Heart left ventricle (tissue), 16 donors: ENCODE results near the gene RPS23. TPM values are rescaled to one million over a fixed set of nuclear protein-coding genes. Genes with fewer than 3 reads are reported as not detected.
A peak's percentile ranks its signal among the peaks of the same experiment; 100 is the strongest.
"Not testable (repeated sequence)": the region's sequence is repeated elsewhere in the genome, so short reads cannot be mapped to it uniquely, and the experiment has no call there.

Experiments
- ATAC-seq, 4 donors: fragments of 200-7000 bp; cut with Tn5 transposase; one replicate each; pipeline ENCODE4 v1.9.1; 2020 to 2022; ENCODE audit warnings: moderate library complexity in 4 of 4, mild to moderate bottlenecking in 3 of 4, moderate number of reproducible peaks in 1 of 4
- DNase-seq, 5 donors: peaks; one replicate each; pipeline ENCODE4 v3.0.0-alpha.2; 2020
- H3K27ac ChIP-seq, 12 donors: fragments of 200-600 bp; sonication (generic) in 4 of 12; one replicate each; pipeline versions ENCODE4 v1.5.0 to v1.8.0; 2016 to 2022; ENCODE audit warnings: mild to moderate bottlenecking in 2 of 12
- H3K27me3 ChIP-seq, 9 donors: fragments of 200-600 bp; sonication (generic) in 2 of 9; one replicate each; pipeline versions ENCODE4 v1.5.1 to v1.8.0; 2016 to 2022; ENCODE audit warnings: mild to moderate bottlenecking in 3 of 9
- H3K36me3 ChIP-seq, 9 donors: fragments of 200-600 bp; sonication (generic) in 2 of 9; one replicate each; pipeline versions ENCODE4 v1.5.0 to v1.8.0; 2018 to 2022; ENCODE audit warnings: mild to moderate bottlenecking in 2 of 9
- H3K4me1 ChIP-seq, 12 donors: fragments of 200-600 bp; sonication (generic) in 4 of 12; one replicate each; pipeline versions ENCODE4 v1.5.0 to v1.8.0; 2016 to 2022; ENCODE audit warnings: mild to moderate bottlenecking in 3 of 12
- H3K4me3 ChIP-seq, 12 donors: fragments of 200-600 bp; sonication (generic) in 4 of 12; one replicate each; pipeline versions ENCODE4 v1.5.0 to v1.8.0; 2017 to 2022; ENCODE audit warnings: mild to moderate bottlenecking in 9 of 12, moderate library complexity in 4 of 12
- H3K9me3 ChIP-seq, 12 donors: fragments of 200-600 bp; sonication (generic) in 4 of 12; one replicate each; pipeline versions ENCODE4 v1.5.0 to v1.8.0; 2016 to 2022; ENCODE audit warnings: mild to moderate bottlenecking in 1 of 12
- POLR2A ChIP-seq, 2 donors: fragments of 450-650 bp; IDR thresholded peaks; one replicate each; pipeline ENCODE4 v1.6.1; 2017; ENCODE audit warnings: antibody characterized with exemption in 2 of 2, mild to moderate bottlenecking in 2 of 2, moderate library complexity in 2 of 2
- WGBS, 4 donors: extraction: QIAGEN DNeasy Blood & Tissue Kit in 2 of 4; methylation state at CpG; one replicate each; pipeline versions ENCODE4 v1.1.5 to v1.1.7; 2013 to 2018; 5-methylcytosine and 5-hydroxymethylcytosine counted together
- intact Hi-C, 10 donors: fragments of 100-400 bp; cut with DNase I; formaldehyde crosslinking; loops; one replicate each; pipeline versions ENCODE4 v1.11.1 to v1.14.2; 2022
- polyA plus RNA-seq, 2 donors: library from polyadenylated mRNA; stranded (reverse); fragments of 200-250 nt; gene quantifications; one replicate each; pipeline ENCODE4 v1.2.3, GENCODE V29; 2013
- total RNA-seq, 9 donors: library from RNA; depleted of rRNA in 2 of 9; stranded (reverse); fragments of >200 nt in 2 of 9; fragmentation: NEBNext Ultra II Directional in 3 of 9; extraction: Animal tissue kit (Norgen Biotek cat#: 25700) in 3 of 9; gene quantifications; one replicate each; pipeline versions ENCODE4 v1.1.0 to v1.2.4, GENCODE V29; 2016 to 2023
- TF ChIP-seq, protein P1 (sequence below), 12 donors: fragments of 200-600 bp; sonication (generic) in 4 of 12; IDR thresholded peaks; one replicate each; pipeline versions ENCODE4 v1.5.0 to v1.8.0; 2018 to 2022; ENCODE audit warnings: antibody characterized with exemption in 12 of 12, mild to moderate bottlenecking in 5 of 12
- donor health status: ischemic (EF 13 %, LVEDD 7.1; RV severe dilation, severe dysfunction).
- donor health status: healthy with polysubstance abuse.
- donor health status: DM: no; HTN: yes; CAD: no.
- donor health status: DM: no; HTN: no; CAD: no.
- donor health status: ischemic (EF 25% LVEDD 6.9; RV normal size, moderate dysfunction).
- donor health status: ischemic (EF 25% LVEDD 5.7; RV mildly dilated, moderate dysfunction).
- donor health status: healthy.
- donor health status: DM: yes; HTN: yes; CAD: no.
- donor health status: ischemic (EF 35%, LVEDD 5.7; RV mildly dilated, moderate dysfunction).
- donor health status: nonischemic (EF 11% LVEDD 7.7; RV severe dilation, severe dysfunction).
- donor health status: DM: yes; HTN: yes; CAD: no.
- donor health status: PGD.
- donor health status: ischemic (EF 29% LVEDD 5.4; RV normal size, mild dysfunction).
- donor health status: nonischemic (EF 23%, LVEDD 6.1; RV moderate dilation, normal function).

RPS23 gene
- total and polyA plus RNA-seq, 11 donors = 969 to 2,612 (median 1,298) TPM

DNA sequence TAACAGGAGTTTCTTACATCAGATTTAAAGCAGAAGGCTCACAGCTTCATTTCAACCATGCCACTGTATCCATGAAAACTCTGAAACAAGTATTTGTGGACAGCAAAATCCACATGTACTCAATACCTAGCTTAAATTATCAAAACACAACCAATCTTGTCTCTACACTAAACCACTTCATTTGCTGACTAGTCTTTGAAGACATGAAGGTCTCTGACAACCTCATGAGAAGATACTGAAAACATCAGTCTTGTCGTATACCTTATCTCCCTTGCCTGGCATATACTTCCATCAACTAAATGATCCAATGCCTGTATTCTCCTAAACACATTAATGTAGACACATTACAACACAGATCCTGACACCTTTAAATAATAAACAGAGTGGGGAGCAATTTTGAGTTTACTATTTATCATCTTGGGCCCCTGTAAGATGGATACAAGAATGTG lies 2.9 kb downstream of the RPS23 start:
- WGBS, 4 donors = 48 to 68% (median 56%) methylated on average over 1 of the region's 1 CpG
- Histone ChIP-seq H3K36me3 (peaks cover 5 to 44% (median 32%) of the 10 kb centered on the region in 9 donors), H3K27me3 (no peaks in the 10 kb centered on the region), H3K27ac (no peak overlapping the region), H3K4me1 (peaks cover 0 to 28% (median 14%) of the 10 kb centered on the region in 12 donors), H3K4me3 (no peak overlapping the region), H3K9me3 (no peaks in the 10 kb centered on the region)
- intact Hi-C loops = loop anchor here in 1 of 10 donors (5.0 kb wide), 1 partner anchor 303 kb away; the partner anchor contains the start of gene ATG10
- ATAC-seq (no peak), DNase-seq (no peak)
- TF ChIP-seq POLR2A (IDR thresholded peaks at IDR 0.05) = no peak
- TF ChIP-seq, protein P1, sequence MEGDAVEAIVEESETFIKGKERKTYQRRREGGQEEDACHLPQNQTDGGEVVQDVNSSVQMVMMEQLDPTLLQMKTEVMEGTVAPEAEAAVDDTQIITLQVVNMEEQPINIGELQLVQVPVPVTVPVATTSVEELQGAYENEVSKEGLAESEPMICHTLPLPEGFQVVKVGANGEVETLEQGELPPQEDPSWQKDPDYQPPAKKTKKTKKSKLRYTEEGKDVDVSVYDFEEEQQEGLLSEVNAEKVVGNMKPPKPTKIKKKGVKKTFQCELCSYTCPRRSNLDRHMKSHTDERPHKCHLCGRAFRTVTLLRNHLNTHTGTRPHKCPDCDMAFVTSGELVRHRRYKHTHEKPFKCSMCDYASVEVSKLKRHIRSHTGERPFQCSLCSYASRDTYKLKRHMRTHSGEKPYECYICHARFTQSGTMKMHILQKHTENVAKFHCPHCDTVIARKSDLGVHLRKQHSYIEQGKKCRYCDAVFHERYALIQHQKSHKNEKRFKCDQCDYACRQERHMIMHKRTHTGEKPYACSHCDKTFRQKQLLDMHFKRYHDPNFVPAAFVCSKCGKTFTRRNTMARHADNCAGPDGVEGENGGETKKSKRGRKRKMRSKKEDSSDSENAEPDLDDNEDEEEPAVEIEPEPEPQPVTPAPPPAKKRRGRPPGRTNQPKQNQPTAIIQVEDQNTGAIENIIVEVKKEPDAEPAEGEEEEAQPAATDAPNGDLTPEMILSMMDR (IDR thresholded peaks at IDR 0.05) = no peak

DNA sequence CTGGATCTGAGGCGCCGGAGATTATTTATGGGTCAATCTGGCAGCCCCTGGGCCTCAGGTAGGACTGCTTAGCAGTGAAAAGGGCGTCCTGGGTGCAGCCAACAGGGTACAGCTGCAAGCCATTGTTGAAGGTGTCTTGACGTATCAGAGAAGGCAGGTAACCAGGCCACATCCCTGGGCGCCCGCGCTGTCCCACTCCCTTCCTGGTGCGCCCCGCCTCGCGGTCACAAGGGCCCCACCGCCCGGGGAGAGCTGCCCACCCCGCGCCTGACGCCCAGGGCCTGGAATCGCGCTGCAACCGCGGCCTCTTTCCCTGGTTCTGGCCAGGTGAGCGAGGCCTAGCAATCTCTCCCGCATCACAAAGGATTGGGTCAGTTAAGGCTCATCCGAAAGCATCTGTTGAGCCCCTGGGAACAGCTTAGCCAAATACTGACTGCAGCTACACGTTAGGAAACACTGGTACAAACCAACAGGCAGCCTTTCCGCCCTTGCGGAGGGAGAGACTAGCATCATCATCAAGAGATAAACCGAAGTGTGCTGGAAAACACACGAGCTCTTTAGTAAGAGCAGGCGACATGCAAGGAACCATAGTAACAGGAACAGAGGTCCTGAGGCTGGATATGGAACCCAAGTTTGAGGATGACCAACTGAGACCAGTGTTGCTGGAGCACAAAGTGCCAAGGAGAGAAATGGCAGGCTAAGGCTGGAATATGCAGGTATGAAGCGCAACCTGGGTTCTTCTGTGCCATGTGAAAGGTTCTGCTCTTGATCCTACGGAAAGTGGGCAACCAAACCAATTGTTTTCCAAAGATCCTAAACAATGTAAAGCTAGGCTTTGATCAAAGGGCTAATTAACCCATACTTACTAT lies 3.6 kb downstream of the RPS23 start:
- DNase-seq (peak in 1 of 5 donors; percentile 47), ATAC-seq (no peak)
- intact Hi-C loops = loop anchor here in 1 of 10 donors (5.0 kb wide), 1 partner anchor 302 kb away; the partner anchor contains the start of gene ATG10
- no peaks in the 10 kb centered on the region for H3K9me3 ChIP-seq
- H3K36me3 ChIP-seq = peaks cover 5 to 44% (median 32%) of the 10 kb centered on the region in 9 donors
- peak overlapping the region in 1 of 12 donors; percentile 4 for H3K27ac ChIP-seq
- 79 to 83% (median 81%) methylated on average over 31 of the region's 31 CpGs for WGBS, 4 donors
- H3K4me1 ChIP-seq = peaks cover 0 to 23% (median 14%) of the 10 kb centered on the region in 12 donors
- no peak overlapping the region for H3K4me3 ChIP-seq
- H3K27me3 ChIP-seq = no peaks in the 10 kb centered on the region
- TF ChIP-seq POLR2A (IDR thresholded peaks at IDR 0.05) = no peak
- TF ChIP-seq, protein P1 (IDR thresholded peaks at IDR 0.05) = no peak

DNA sequence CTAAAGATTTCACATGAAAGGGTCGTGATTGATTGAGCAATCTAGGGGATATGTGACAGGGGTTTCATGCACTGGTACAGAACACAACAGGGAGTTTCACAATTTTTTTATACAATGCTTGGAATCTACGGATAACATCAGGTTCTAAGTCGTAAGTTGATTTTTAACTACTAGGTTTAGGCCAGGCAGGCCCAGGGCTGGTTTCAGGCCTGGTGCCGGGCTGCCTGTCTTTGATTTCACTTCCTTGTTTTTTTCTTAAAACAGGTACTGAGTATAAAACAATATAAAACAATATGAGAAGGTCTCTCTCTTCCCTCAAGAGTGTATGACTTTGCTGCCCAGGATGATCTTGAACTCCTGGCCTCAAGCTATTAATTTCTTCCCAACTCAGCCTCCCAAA lies 4.7 kb downstream of the RPS23 start:
- DNase-seq, H3K27me3 ChIP-seq, H3K9me3 ChIP-seq, H3K4me3 ChIP-seq, intact Hi-C loops, ATAC-seq, H3K27ac ChIP-seq: not testable (repeated sequence)
- H3K4me1 ChIP-seq = peaks cover 0 to 19% (median 12%) of the 10 kb centered on the region in 12 donors
- peaks cover 5 to 50% (median 32%) of the 10 kb centered on the region in 9 donors for H3K36me3 ChIP-seq
- WGBS, 4 donors = 90 to 95% (median 92%) methylated on average over 4 of the region's 4 CpGs

DNA sequence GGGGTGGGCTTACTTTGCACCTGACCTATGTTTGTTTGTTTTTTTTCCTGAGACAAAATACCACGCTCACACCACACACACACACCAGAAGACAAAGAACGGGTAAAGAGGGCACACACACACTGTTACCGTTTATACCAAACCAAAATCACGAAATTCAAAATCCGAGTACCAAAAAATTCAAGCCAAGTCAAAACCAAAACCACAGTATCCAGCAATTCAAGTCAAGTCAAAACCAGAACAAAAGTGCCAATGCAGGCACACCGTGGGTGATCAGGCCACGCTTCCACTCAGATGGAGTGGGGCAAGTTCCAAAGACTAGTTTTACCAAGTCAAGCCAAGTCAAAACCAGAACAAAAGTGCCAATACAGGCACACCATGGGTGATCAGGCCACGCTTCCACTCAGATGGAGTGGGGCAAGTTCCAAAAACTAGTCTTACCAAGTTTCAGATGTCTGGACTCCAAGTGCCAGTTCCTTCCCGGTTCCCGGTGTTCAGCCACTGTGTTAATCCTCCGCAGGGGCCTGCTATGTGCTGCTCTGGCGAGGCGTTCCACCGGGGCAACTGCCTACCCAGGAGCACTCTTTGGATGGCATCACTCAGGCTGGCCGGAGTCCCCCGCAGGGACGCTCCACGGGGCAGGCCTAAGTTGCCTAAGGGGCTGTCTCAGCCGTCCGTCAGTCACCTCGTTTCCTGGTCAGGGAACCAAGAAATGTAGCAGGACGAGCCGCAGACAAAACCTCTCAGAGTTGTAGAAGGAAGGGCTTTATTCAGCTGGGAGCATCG lies 5.4 kb downstream of the RPS23 start:
- H3K27ac ChIP-seq, H3K4me3 ChIP-seq, H3K9me3 ChIP-seq, H3K27me3 ChIP-seq, intact Hi-C loops: not testable (repeated sequence)
- peaks cover 5 to 50% (median 32%) of the 10 kb centered on the region in 9 donors for H3K36me3 ChIP-seq
- H3K4me1 ChIP-seq = peaks cover 0 to 19% (median 12%) of the 10 kb centered on the region in 12 donors
- WGBS, 4 donors = 90 to 96% (median 91%) methylated on average over 22 to 24 of the region's 24 CpGs
- DNase-seq (peak in 1 of 5 donors; percentile 30), ATAC-seq (peak in 1 of 4 donors; percentile 44)

DNA sequence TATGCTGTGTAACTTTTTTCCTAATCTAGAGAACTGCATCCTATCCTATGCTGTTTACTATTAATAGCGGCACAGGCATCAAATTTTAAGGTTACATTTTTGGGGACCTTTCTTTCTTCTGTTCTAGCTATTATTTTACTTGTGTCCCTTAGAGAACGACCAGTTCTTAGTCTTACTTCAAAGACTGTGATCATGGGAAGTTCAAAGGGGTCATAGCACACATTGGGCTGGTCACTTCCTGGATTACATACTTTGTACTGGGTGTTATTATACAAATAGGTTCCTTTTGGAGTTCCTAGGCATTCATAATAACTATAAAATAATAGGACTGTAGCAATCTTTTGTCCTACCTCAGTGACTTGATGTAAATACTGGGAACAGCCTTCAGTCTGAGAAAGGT lies 8.8 kb downstream of the RPS23 start:
- H3K27me3 ChIP-seq, DNase-seq, H3K4me3 ChIP-seq, intact Hi-C loops, ATAC-seq, H3K27ac ChIP-seq: not testable (repeated sequence)
- WGBS, 4 donors = 68 to 81% (median 78%) methylated on average over 2 of the region's 2 CpGs
- H3K36me3 ChIP-seq = peaks cover 0 to 26% (median 8%) of the 10 kb centered on the region in 9 donors
- H3K9me3 ChIP-seq = peaks cover 0 to 11% (median 0%) of the 10 kb centered on the region in 12 donors
- H3K4me1 ChIP-seq = peaks cover 0 to 14% (median 0%) of the 10 kb centered on the region in 12 donors

DNA sequence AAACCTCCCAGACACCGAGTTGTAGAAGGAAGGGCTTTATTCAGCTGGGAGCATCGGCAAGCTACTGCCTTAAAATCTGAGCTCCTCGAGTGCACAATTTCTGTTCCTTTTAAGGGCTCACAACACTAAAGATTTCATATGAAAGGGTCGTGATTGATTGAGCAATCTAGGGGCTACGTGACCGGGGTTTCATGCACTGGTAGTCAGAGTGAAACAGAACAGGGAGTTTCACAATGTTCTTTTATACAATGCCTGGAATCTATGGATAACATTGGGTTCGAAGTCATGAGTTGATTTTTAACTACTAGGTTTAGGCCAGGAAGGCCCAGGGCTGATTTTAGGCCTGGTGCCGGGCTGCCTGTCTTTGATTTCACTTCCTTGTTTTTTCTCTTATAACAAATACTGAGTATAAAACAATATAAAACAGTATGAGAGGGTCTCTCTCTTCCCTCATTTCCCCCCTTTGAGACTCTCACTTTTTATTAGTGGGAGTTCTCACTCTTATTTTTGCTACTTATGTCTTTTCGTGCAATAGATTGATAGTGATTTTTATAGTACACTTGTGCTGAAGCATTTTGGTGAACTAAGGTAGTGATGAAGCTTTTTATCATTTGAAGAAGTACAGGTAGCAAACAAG lies 10.7 kb downstream of the RPS23 start:
- peaks cover 0 to 11% (median 0%) of the 10 kb centered on the region in 12 donors for H3K9me3 ChIP-seq
- H3K36me3 ChIP-seq, H3K4me3 ChIP-seq, ATAC-seq, H3K27ac ChIP-seq, DNase-seq, H3K27me3 ChIP-seq, intact Hi-C loops: not testable (repeated sequence)
- peaks cover 0 to 15% (median 0%) of the 10 kb centered on the region in 12 donors for H3K4me1 ChIP-seq
- WGBS, 4 donors = 93 to 98% (median 97%) methylated on average over 9 of the region's 9 CpGs
